BLaER1 (cell line): Measurements from ENCODE around the gene URAD.
"Not testable (repeated sequence)": the region's sequence is repeated elsewhere in the genome, so short reads cannot be mapped to it uniquely, and the experiment has no call there.

ENCODE experiments used
- H3K27ac ChIP-seq: shearing (Covaris generic); formaldehyde crosslinking; 2 replicates; pipeline ENCODE4 v1.8.1; 2022
- H3K27me3 ChIP-seq: shearing (Covaris generic); formaldehyde crosslinking; 2 replicates; pipeline ENCODE4 v1.8.1; 2022
- H3K36me3 ChIP-seq: shearing (Covaris generic); formaldehyde crosslinking; 2 replicates; pipeline ENCODE4 v1.8.1; 2022
- H3K4me1 ChIP-seq: shearing (Covaris generic); formaldehyde crosslinking; 2 replicates; pipeline ENCODE4 v1.8.1; 2022
- H3K4me2 ChIP-seq: shearing (Covaris generic); formaldehyde crosslinking; 2 replicates; pipeline ENCODE4 v1.8.1; 2022
- H3K4me3 ChIP-seq: shearing (Covaris generic); formaldehyde crosslinking; 2 replicates; pipeline ENCODE4 v1.8.1; 2022
- H3K9ac ChIP-seq: shearing (Covaris generic); formaldehyde crosslinking; 2 replicates; pipeline ENCODE4 v1.8.1; 2022
- H3K9me3 ChIP-seq: shearing (Covaris generic); formaldehyde crosslinking; 2 replicates; pipeline ENCODE4 v1.8.1; 2022
- H4K20me1 ChIP-seq: shearing (Covaris generic); formaldehyde crosslinking; 2 replicates; pipeline ENCODE4 v1.8.1; 2022
- Cebpa-rat ChIP-seq: shearing (Covaris generic); IDR thresholded peaks from 2 replicates; pipeline ENCODE4 v1.8.1; 2022

URAD gene

GRCh38 chr13:27966641-27967202, 21.8 kb downstream of the URAD start:
- Histone ChIP-seq H3K4me1 (no peaks in the 10 kb centered on the region; the same call in 1 of the 2 replicates), H3K36me3 (no peaks in the 10 kb centered on the region), H4K20me1 (peaks cover 92% of the 10 kb centered on the region), H3K27ac (no peak overlapping the region), H3K9ac (no peak overlapping the region), H3K4me2 (0 out of 2 replicates have a peak overlapping the region, but pooled peaks have one; percentile 7), H3K27me3 (peaks cover 100% of the 10 kb centered on the region), H3K9me3 (peaks cover 19% of the 10 kb centered on the region), H3K4me3 (no peak overlapping the region)
- no peak for TF ChIP-seq Cebpa-rat

GRCh38 chr13:27965740-27966640, 22.5 kb downstream of the URAD start:
- Histone ChIP-seq H3K4me3 (no peak overlapping the region), H3K4me1 (no peaks in the 10 kb centered on the region; the same call in 1 of the 2 replicates), H3K4me2 (no peak overlapping the region), H3K27ac (no peak overlapping the region), H3K9ac (no peak overlapping the region), H3K27me3 (peaks cover 100% of the 10 kb centered on the region), H4K20me1 (peaks cover 93% of the 10 kb centered on the region), H3K9me3 (peaks cover 19% of the 10 kb centered on the region), H3K36me3 (no peaks in the 10 kb centered on the region)
- no peak for TF ChIP-seq Cebpa-rat

GRCh38 chr13:27965343-27965739, 23.2 kb downstream of the URAD start:
- no peak for TF ChIP-seq Cebpa-rat
- Histone ChIP-seq H3K9ac (no peak overlapping the region), H3K27me3 (peaks cover 100% of the 10 kb centered on the region), H3K9me3 (peaks cover 16% of the 10 kb centered on the region), H3K4me2 (no peak overlapping the region), H4K20me1 (peaks cover 93% of the 10 kb centered on the region), H3K4me3 (no peak overlapping the region), H3K36me3 (no peaks in the 10 kb centered on the region), H3K27ac (no peak overlapping the region), H3K4me1 (no peaks in the 10 kb centered on the region; the same call in 1 of the 2 replicates)

- Histone ChIP-seq H3K36me3 (no peaks in the 10 kb centered on the region), H3K27me3 (peaks cover 100% of the 10 kb centered on the region), H3K4me3 (no peak overlapping the region), H3K9me3 (peaks cover 13% of the 10 kb centered on the region), H4K20me1 (peaks cover 94% of the 10 kb centered on the region), H3K4me1 (no peaks in the 10 kb centered on the region; the same call in 1 of the 2 replicates), H3K27ac (no peak overlapping the region), H3K4me2 (no peak overlapping the region), H3K9ac (no peak overlapping the region)
- no peak for TF ChIP-seq Cebpa-rat
Measured at GRCh38 chr13:27964741-27965323, 23.7 kb downstream of the URAD start.

GRCh38 chr13:27964206-27964605, 24.3 kb downstream of the URAD start:
- not testable (repeated sequence) for H3K9me3 ChIP-seq, H3K27ac ChIP-seq, H3K36me3 ChIP-seq, H3K9ac ChIP-seq, H3K4me3 ChIP-seq, H3K4me2 ChIP-seq, H3K4me1 ChIP-seq
- H4K20me1 ChIP-seq, result peaks cover 95% of the 10 kb centered on the region
- H3K27me3 ChIP-seq, result peaks cover 100% of the 10 kb centered on the region

- Histone ChIP-seq H3K27ac (no peak overlapping the region), H3K9ac (no peak overlapping the region), H3K4me2 (no peak overlapping the region), H3K27me3 (peaks cover 100% of the 10 kb centered on the region), H3K36me3 (no peaks in the 10 kb centered on the region), H3K9me3 (peaks cover 3% of the 10 kb centered on the region), H3K4me1 (no peaks in the 10 kb centered on the region; the same call in 1 of the 2 replicates), H3K4me3 (no peak overlapping the region), H4K20me1 (peaks cover 94% of the 10 kb centered on the region)
- TF ChIP-seq Cebpa-rat, result no peak
Measured at GRCh38 chr13:27963491-27963890, 25.0 kb downstream of the URAD start.

GRCh38 chr13:27962982-27963381, 25.5 kb downstream of the URAD start:
- H3K27me3 ChIP-seq, result peaks cover 100% of the 10 kb centered on the region
- no peaks in the 10 kb centered on the region; the same call in 1 of the 2 replicates for H3K4me1 ChIP-seq
- H3K4me3 ChIP-seq, result no peak overlapping the region
- H3K9ac ChIP-seq, result no peak overlapping the region
- no peak overlapping the region for H3K4me2 ChIP-seq
- peaks cover 89% of the 10 kb centered on the region for H4K20me1 ChIP-seq
- TF ChIP-seq Cebpa-rat, result no peak
- H3K27ac ChIP-seq, result no peak overlapping the region
- no peaks in the 10 kb centered on the region for H3K36me3 ChIP-seq
- H3K9me3 ChIP-seq, result no peaks in the 10 kb centered on the region

GRCh38 chr13:27962128-27962841, 26.2 kb downstream of the URAD start:
- H3K27ac ChIP-seq, result no peak overlapping the region
- H4K20me1 ChIP-seq, result peaks cover 82% of the 10 kb centered on the region
- H3K36me3 ChIP-seq, result no peaks in the 10 kb centered on the region
- no peak overlapping the region for H3K4me2 ChIP-seq
- no peak overlapping the region for H3K9ac ChIP-seq
- H3K27me3 ChIP-seq, result peaks cover 100% of the 10 kb centered on the region
- H3K4me3 ChIP-seq, result no peak overlapping the region
- no peaks in the 10 kb centered on the region for H3K9me3 ChIP-seq
- H3K4me1 ChIP-seq, result no peaks in the 10 kb centered on the region; the same call in 1 of the 2 replicates
- TF ChIP-seq Cebpa-rat, result no peak

GRCh38 chr13:27961227-27962085, 27.0 kb downstream of the URAD start:
- peak overlapping the region; percentile 9; the same call in 1 of the 2 replicates for H3K4me2 ChIP-seq

More at GRCh38 chr13:27961227-27962085, 27.0 kb downstream of the URAD start:
- Histone ChIP-seq H4K20me1 (peaks cover 73% of the 10 kb centered on the region), H3K36me3 (no peaks in the 10 kb centered on the region), H3K4me3 (peak overlapping the region; percentile 35), H3K9me3 (no peaks in the 10 kb centered on the region), H3K9ac (no peak overlapping the region), H3K27me3 (peaks cover 100% of the 10 kb centered on the region), H3K4me1 (no peaks in the 10 kb centered on the region), H3K27ac (no peak overlapping the region)
- TF ChIP-seq Cebpa-rat, result no peak
